CD4-positive, alpha-beta T cell (primary cell): ENCODE results near the gene SLC38A3. TPM values are rescaled to one million over a fixed set of nuclear protein-coding genes. Genes with fewer than 3 reads are reported as not detected.

Experiments
- ATAC-seq: fragments of 200-7000 bp; cut with Tn5 transposase; one replicate; pipeline ENCODE4 v1.10.0; 2022; ENCODE audit warnings: mild to moderate bottlenecking; ENCODE audit not compliant: poor library complexity
- CTCF ChIA-PET: fragments of 350-600 bp; sonication (Branson Sonifier 250); formaldehyde crosslinking; loops from one replicate; lab custom pipeline; 2021; ENCODE audit warnings: antibody characterized with exemption, inconsistent platforms; lab: Charles Lee
- POLR2A ChIA-PET: fragments of 350-600 bp; sonication (Branson Sonifier 250); formaldehyde crosslinking; loops from one replicate; lab custom pipeline; 2021; ENCODE audit warnings: antibody characterized with exemption, inconsistent platforms; lab: Charles Lee
- DNase-seq, 14 experiments: peaks; one replicate each; pipeline ENCODE4 v3.0.0-alpha.2; 2013 to 2020; ENCODE audit warnings: mixed read lengths in 2 of 14
- H3K27ac ChIP-seq, 2 donors: one replicate each; pipeline versions ENCODE4 v1.5.1 to v1.7.0; 2013; ENCODE audit warnings: low read length in 2 of 2, low read depth in 1 of 2, mild to moderate bottlenecking in 1 of 2
- H3K27me3 ChIP-seq, 2 experiments: 1 replicate in 1 of 2; 2 replicates in 1 of 2; pipeline versions ENCODE4 v1.6.1 to v1.7.0; 2013; ENCODE audit warnings: low read length in 2 of 2, control low read depth in 1 of 2, mild to moderate bottlenecking in 1 of 2, moderate library complexity in 1 of 2; ENCODE audit not compliant: insufficient read depth in 2 of 2, control insufficient read depth in 1 of 2
- H3K36me3 ChIP-seq: one replicate; pipeline ENCODE4 v1.6.1; 2013; ENCODE audit warnings: low read length, control low read depth; ENCODE audit not compliant: insufficient read depth
- H3K4me1 ChIP-seq: one replicate; pipeline ENCODE4 v1.6.1; 2013; ENCODE audit warnings: low read length, control low read depth; ENCODE audit not compliant: insufficient read depth
- H3K4me3 ChIP-seq: one replicate; pipeline ENCODE4 v1.5.1; 2013; ENCODE audit warnings: mild to moderate bottlenecking, low read length, moderate library complexity
- H3K9me3 ChIP-seq, 2 experiments: 1 replicate in 1 of 2; 2 replicates in 1 of 2; pipeline versions ENCODE4 v1.6.1 to v1.7.0; 2013; ENCODE audit warnings: low read length in 2 of 2, mild to moderate bottlenecking in 2 of 2, control low read depth in 1 of 2, moderate library complexity in 1 of 2; ENCODE audit not compliant: control insufficient read depth in 1 of 2, insufficient read depth in 1 of 2
- H3K27ac Mint-ChIP-seq: one replicate; pipeline ENCODE4 v1.8.0; 2020; ENCODE audit warnings: mixed read lengths
- H3K27me3 Mint-ChIP-seq: one replicate; pipeline ENCODE4 v1.8.0; 2021; ENCODE audit warnings: mixed read lengths
- H3K36me3 Mint-ChIP-seq: one replicate; pipeline ENCODE4 v1.8.0; 2021; ENCODE audit warnings: low read depth, mixed read lengths
- H3K4me1 Mint-ChIP-seq: one replicate; pipeline ENCODE4 v1.8.0; 2021; ENCODE audit warnings: low read depth, mixed read lengths
- H3K4me3 Mint-ChIP-seq: one replicate; pipeline ENCODE4 v1.8.0; 2020; ENCODE audit warnings: mild to moderate bottlenecking, mixed read lengths
- H3K9me3 Mint-ChIP-seq: one replicate; pipeline ENCODE4 v1.8.0; 2020; ENCODE audit warnings: mixed read lengths
- CTCF ChIP-seq: fragments of 200-600 bp; IDR thresholded peaks from one replicate; pipeline ENCODE4 v1.8.0; 2022; ENCODE audit warnings: antibody characterized with exemption, mild to moderate bottlenecking
- intact Hi-C, 2 experiments: fragments of 100-400 bp; cut with DNase I in 1 of 2; cut with micrococcal nuclease in 1 of 2; formaldehyde crosslinking; loops; one replicate each; pipeline versions ENCODE4 v1.15.1 to v1.9.0; 2023 to 2025; cut with DNase I, micrococcal nuclease
- total RNA-seq, 174 experiments: library from RNA in 2 of 174; stranded (reverse) in 2 of 174; gene quantifications; one replicate each; pipeline ENCODE4 v1.2.3 and lab custom pipeline; 2021 to 2026

The SLC38A3 gene
- total RNA-seq, 2 experiments from 2014 or later = 1.0 to 1.1 TPM

- Histone ChIP-seq H3K27me3 (no peaks in the 10 kb centered on the region), H3K36me3 (no peaks in the 10 kb centered on the region), H3K4me3 (no peak overlapping the region), H3K4me1 (no peaks in the 10 kb centered on the region), H3K9me3 (no peaks in the 10 kb centered on the region), H3K27ac (no peak overlapping the region)
- Mint-ChIP-seq H3K27me3 (peaks cover 3% of the 10 kb centered on the region), H3K36me3 (no peaks in the 10 kb centered on the region), H3K4me3 (no peak overlapping the region), H3K4me1 (no peaks in the 10 kb centered on the region), H3K27ac (no peak overlapping the region), H3K9me3 (no peaks in the 10 kb centered on the region)
- no peak for TF ChIP-seq CTCF
- ATAC-seq (no peak), DNase-seq (no peak)
- ChIA-PET POLR2A (no interaction called here), CTCF (no interaction called here)
- intact Hi-C loops = loop anchor here in 1 of 2 experiments (10.0 kb wide), 1 partner anchor 231 kb away; no protein-coding TSS in a partner anchor
Measured at GRCh38 chr3:50163572-50164455, 41.3 kb upstream of the SLC38A3 start.

GRCh38 chr3:50164481-50164880 is 40.6 kb upstream of the SLC38A3 start:
- H3K4me1 ChIP-seq = no peaks in the 10 kb centered on the region
- Mint-ChIP-seq H3K27me3 (no peaks in the 10 kb centered on the region), H3K4me3 (no peak overlapping the region), H3K4me1 (no peaks in the 10 kb centered on the region), H3K9me3 (no peaks in the 10 kb centered on the region), H3K27ac (no peak overlapping the region), H3K36me3 (no peaks in the 10 kb centered on the region)
- no peak for ATAC-seq
- intact Hi-C loops = loop anchor here in 1 of 2 experiments (10.0 kb wide), 1 partner anchor 230 kb away; no protein-coding TSS in a partner anchor
- CTCF ChIA-PET = no interaction called here
- H3K36me3 ChIP-seq = no peaks in the 10 kb centered on the region
- H3K27ac ChIP-seq = no peak overlapping the region
- no peak overlapping the region for H3K4me3 ChIP-seq
- POLR2A ChIA-PET = no interaction called here
- TF ChIP-seq CTCF = no peak
- H3K27me3 ChIP-seq = no peaks in the 10 kb centered on the region
- no peak for DNase-seq
- H3K9me3 ChIP-seq = no peaks in the 10 kb centered on the region

- intact Hi-C loops = loop anchor here in 1 of 2 experiments (10.0 kb wide), 1 partner anchor 230 kb away; no protein-coding TSS in a partner anchor
- Mint-ChIP-seq H3K36me3 (no peaks in the 10 kb centered on the region), H3K9me3 (no peaks in the 10 kb centered on the region), H3K27me3 (no peaks in the 10 kb centered on the region), H3K27ac (no peak overlapping the region), H3K4me1 (no peaks in the 10 kb centered on the region), H3K4me3 (no peak overlapping the region)
- Histone ChIP-seq H3K9me3 (no peaks in the 10 kb centered on the region), H3K4me3 (no peak overlapping the region), H3K27me3 (no peaks in the 10 kb centered on the region), H3K36me3 (no peaks in the 10 kb centered on the region), H3K4me1 (no peaks in the 10 kb centered on the region), H3K27ac (no peak overlapping the region)
- DNase-seq = no peak
- ChIA-PET POLR2A (no interaction called here), CTCF (no interaction called here)
- no peak for ATAC-seq
- no peak for TF ChIP-seq CTCF
Measured at GRCh38 chr3:50164984-50165909, 39.8 kb upstream of the SLC38A3 start.
